HG03520 (cell line): ENCODE measurements around the gene APBB2.
"Not testable (repeated sequence)": the region's sequence is repeated elsewhere in the genome, so short reads cannot be mapped to it uniquely, and the experiment has no call there.

ENCODE experiments used
- ATAC-seq: cut with Tn5 transposase; IDR thresholded peaks from one replicate; pipeline ENCODE4 v1.9.1; 2021; ENCODE audit warnings: mild to moderate bottlenecking, moderate library complexity; ENCODE audit not compliant: unreplicated experiment

The APBB2 gene

DNA sequence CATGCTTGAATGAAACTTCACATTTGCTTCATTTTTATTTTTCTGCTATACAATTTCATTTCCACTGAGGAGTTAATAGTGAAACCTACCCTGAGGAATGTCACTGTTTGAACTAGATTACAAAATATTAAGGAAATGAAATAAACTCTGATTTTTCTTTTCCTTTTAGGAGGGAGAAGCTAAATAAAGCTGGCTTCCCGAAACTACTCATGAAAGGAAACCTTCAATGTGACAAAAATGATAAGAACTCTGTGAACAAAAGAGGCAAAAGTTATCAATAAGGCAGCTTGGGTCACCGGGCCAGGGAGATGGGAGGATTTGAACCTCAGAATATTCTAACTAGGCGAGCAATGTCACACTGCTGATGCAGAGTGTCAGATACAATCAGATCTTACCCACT lies 185.2 kb downstream of the APBB2 start:
- no peak for ATAC-seq

GRCh38 chr4:41028392-41029076 lies 185.8 kb downstream of the APBB2 start:
- no peak for ATAC-seq

DNA sequence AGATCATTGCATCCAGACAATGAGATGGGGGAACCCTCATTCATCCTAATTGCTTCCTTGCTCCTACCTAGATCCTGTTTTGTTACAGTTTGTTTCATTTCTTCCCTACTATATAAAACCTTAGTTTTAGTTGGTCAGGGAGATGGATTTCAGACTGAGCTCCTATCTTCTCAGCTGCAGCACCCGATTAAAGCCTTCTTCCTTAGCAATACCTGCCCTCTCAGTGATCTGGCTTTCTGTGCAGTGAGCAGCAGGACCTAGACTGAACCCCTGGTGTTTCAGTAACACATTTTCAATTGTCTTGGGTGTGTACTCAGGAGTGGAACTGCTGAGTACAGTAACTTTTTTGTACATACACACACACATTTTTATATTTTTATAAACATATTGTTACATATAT lies 187.4 kb downstream of the APBB2 start:
- no peak for ATAC-seq

GRCh38 chr4:41025824-41026223 lies 188.5 kb downstream of the APBB2 start:
- ATAC-seq: no peak

GRCh38 chr4:41024556-41025491 lies 189.5 kb downstream of the APBB2 start:
- no peak for ATAC-seq

GRCh38 chr4:41022116-41022515 lies 192.2 kb downstream of the APBB2 start:
- ATAC-seq: no peak

DNA sequence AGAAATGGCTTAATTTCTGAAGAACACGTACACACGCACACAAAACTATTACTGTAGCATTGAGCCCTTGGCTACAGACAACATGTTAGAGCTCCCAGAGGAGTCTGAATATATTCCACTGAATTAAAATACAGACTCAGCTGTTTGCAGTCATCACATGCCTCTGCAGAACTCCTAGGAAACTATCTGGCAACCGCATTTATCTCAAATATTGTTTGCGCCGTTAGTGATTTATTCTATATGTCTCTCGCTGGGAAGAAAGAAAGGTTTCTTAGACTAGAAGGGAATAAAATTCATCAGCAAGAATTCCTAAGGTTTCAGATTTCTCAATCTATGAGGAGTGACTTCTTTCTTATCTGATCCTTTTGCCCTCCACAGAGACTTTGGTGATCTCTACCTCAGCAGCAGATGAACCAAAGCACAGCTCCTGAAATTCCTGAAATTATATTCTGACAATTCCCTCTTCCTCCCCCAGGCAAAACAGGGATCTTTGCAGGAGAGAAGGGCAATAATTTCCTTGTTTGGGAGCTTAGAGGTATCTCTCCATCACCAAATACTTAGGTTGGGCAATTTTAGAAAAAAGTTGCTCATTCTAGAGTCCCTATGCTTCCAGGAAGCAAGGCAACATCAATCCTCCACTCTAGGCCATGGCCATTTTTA lies 199.2 kb downstream of the APBB2 start:
- ATAC-seq: no peak

DNA sequence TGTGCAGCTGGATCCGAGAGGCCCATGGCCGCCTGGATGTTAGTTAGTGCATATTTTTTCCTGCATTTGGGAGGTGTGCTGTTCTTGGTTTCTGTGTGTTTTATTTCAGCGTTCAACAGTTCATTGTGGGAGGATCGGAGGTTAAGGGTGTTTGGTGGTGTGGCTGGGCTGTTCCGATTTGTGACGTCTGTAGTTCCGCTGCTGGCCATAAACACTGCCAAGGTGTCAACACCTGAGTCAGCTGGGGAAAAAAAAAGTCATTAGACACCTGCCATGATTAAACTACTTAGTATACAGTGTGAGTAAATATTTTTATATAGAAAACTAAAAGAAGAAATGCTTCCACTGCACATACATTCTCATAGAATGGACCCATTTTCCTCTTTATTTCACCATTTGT lies 200.2 kb downstream of the APBB2 start:
- no peak for ATAC-seq

DNA sequence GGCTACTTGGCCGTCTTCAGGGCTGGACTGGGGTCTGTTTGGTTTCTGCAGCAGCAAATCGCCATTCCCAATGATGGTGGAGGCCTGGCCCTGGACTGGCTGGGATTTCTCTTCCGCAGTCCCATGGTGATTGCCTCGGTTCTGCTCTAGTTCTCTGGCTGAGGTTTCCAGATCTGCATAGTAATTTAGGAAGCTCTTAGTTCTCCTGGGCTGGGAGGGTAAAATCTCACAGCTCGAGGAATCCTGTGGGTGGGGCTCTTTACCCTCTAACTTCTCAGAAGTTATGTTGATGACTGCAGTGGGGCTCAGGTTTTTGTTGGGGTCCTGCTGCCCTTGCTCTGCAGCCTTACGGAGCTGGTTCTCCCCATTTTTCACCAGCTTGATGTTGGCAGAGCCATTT lies 200.6 kb downstream of the APBB2 start:
- no peak for ATAC-seq

GRCh38 chr4:41012911-41013310 lies 201.4 kb downstream of the APBB2 start:
- ATAC-seq: no peak

- ATAC-seq: no peak
Measured at GRCh38 chr4:41012293-41012692, 202.0 kb downstream of the APBB2 start.

- ATAC-seq: no peak
Measured at GRCh38 chr4:41009411-41009810, 204.9 kb downstream of the APBB2 start.

GRCh38 chr4:41006141-41006540 lies 208.2 kb downstream of the APBB2 start:
- no peak for ATAC-seq

DNA sequence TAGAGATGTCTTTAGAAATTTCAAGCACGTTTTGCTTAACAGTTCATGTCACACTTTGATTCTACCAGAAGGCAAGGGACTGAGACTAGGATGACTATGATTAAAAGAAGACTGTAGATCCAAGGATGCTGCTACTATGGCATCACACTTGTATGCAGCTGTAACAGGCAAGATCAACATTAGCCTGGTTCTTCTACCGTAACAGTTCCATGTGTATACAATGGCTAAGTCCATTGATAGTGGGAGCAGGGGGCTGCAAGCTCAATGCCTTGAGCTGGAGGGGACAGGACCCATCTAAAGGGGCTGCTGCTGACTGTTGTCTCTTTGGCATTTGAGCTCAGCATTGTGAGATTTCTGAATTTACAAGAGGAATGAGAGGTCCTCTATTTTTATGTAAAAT lies 212.0 kb downstream of the APBB2 start:
- ATAC-seq: no peak

DNA sequence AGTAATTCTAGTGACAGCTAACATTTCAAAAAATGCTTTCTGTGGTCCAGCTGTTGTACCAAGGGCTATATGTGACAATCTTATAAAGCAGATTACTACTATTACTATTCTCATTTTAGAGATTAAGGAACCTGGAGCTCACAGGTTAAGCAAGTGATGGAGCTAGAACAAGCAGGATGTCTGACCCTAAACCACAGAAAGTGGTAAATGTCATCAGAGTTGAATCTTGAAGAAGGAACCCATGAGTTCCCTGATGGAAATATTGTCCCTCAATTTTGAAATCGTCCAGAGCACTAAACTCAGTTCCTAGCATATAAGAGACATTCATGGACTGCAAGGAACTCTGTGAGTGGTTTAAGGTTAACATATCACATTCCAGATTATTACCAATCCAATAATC lies 214.0 kb downstream of the APBB2 start:
- ATAC-seq: no peak

- no peak for ATAC-seq
Measured at GRCh38 chr4:40998675-40999358, 215.5 kb downstream of the APBB2 start.

GRCh38 chr4:40995850-40996249 lies 218.5 kb downstream of the APBB2 start:
- no peak for ATAC-seq

DNA sequence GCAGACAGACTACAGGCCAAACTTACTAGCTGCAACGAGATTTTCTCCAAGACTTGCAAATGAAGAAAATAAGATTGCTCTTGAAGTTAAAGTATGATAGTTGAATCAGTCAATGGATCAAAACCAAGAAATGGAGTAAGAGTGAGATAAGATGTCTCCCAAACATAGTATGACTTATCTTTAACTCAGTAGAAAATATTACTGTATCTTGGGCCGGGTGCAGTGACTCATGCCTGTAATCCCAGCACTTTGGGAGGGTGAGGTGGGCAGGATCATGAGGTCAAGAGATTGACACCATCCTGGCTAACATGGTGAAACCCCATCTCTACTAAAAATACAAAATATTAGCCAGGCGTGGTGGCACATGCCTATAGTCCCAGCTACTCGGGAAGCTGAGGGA lies 220.0 kb downstream of the APBB2 start:
- not testable (repeated sequence) for ATAC-seq

GRCh38 chr4:40993296-40993693 lies 221.0 kb downstream of the APBB2 start:
- ATAC-seq: not testable (repeated sequence)

GRCh38 chr4:40992472-40993295 lies 221.7 kb downstream of the APBB2 start:
- ATAC-seq: peak; percentile 64
